ENCODE measurements around the gene SPAG17. TPM values are rescaled to one million over a fixed set of nuclear protein-coding genes. Genes with fewer than 3 reads are reported as not detected.

The SPAG17 gene
- total RNA-seq, 2 experiments from 2014 or later: not detected

- Histone ChIP-seq H3K36me3 (ENCODE audit: insufficient read depth, low read length) (no peaks in the 10 kb centered on the region), H3K9me3 (ENCODE audit: low read length) (no peaks in the 10 kb centered on the region), H3K27ac (ENCODE audit: low read depth, low read length, poor library complexity, severe bottlenecking) (no peak overlapping the region), H3K4me2 (ENCODE audit: low read length) (no peak overlapping the region), H4K20me1 (ENCODE audit: insufficient read depth, low read length) (no peaks in the 10 kb centered on the region), H2AFZ (ENCODE audit: low read length) (no peak overlapping the region), H3K9me2 (ENCODE audit: insufficient read depth, low read length) (no peaks in the 10 kb centered on the region), H3K79me2 (ENCODE audit: insufficient read depth, low read depth, low read length) (no peaks in the 10 kb centered on the region), H3K4me3 (ENCODE audit: low read depth, low read length, poor library complexity, severe bottlenecking) (no peak overlapping the region), H3K4me1 (ENCODE audit: insufficient read depth, low read length, poor library complexity, severe bottlenecking) (no peaks in the 10 kb centered on the region)
- ChIA-PET CTCF (ENCODE audit: unreplicated experiment) (no interaction called here), POLR2A (no interaction called here)
- BruUV-seq (replicated peaks): no TSS peak
- TF ChIP-seq CTCF (conservative IDR thresholded peaks at IDR 0.05; ENCODE audit: low read length) (no peak), EZH2phosphoT487 (IDR thresholded peaks at IDR 0.05; ENCODE audit: borderline replicate concordance, low read depth, low read length) (no peak)
- intact Hi-C loops (cut with micrococcal nuclease; ENCODE audit: unreplicated experiment): no loop called here
- no peak for DNase-seq (ENCODE audit: low spot score)
Observed at GRCh38 chr1:118186026-118186425, 998 bp upstream of the SPAG17 start.

GRCh38 chr1:118184739-118185083, 317 bp downstream of the SPAG17 start:
- Histone ChIP-seq H3K4me3 (ENCODE audit: low read depth, low read length, poor library complexity, severe bottlenecking) (no peak overlapping the region), H3K4me1 (ENCODE audit: insufficient read depth, low read length, poor library complexity, severe bottlenecking) (no peaks in the 10 kb centered on the region), H4K20me1 (ENCODE audit: insufficient read depth, low read length) (no peaks in the 10 kb centered on the region), H2AFZ (ENCODE audit: low read length) (no peak overlapping the region), H3K4me2 (ENCODE audit: low read length) (no peak overlapping the region), H3K36me3 (ENCODE audit: insufficient read depth, low read length) (no peaks in the 10 kb centered on the region), H3K79me2 (ENCODE audit: insufficient read depth, low read depth, low read length) (no peaks in the 10 kb centered on the region), H3K9me3 (ENCODE audit: low read length) (no peaks in the 10 kb centered on the region), H3K27ac (ENCODE audit: low read depth, low read length, poor library complexity, severe bottlenecking) (no peak overlapping the region), H3K9me2 (ENCODE audit: insufficient read depth, low read length) (no peaks in the 10 kb centered on the region)
- DNase-seq (ENCODE audit: low spot score): no peak
- BruUV-seq (replicated peaks): no TSS peak
- intact Hi-C loops (cut with micrococcal nuclease; ENCODE audit: unreplicated experiment): no loop called here
- TF ChIP-seq EZH2phosphoT487 (IDR thresholded peaks at IDR 0.05; ENCODE audit: borderline replicate concordance, low read depth, low read length): no peak
- TF ChIP-seq CTCF (conservative IDR thresholded peaks at IDR 0.05; ENCODE audit: low read length): no peak
- POLR2A ChIA-PET: no interaction called here
- CTCF ChIA-PET (ENCODE audit: unreplicated experiment): no interaction called here

GRCh38 chr1:118183586-118183985, 1.4 kb downstream of the SPAG17 start:
- Histone ChIP-seq H3K9me2 (ENCODE audit: insufficient read depth, low read length) (no peaks in the 10 kb centered on the region), H3K4me2 (ENCODE audit: low read length) (no peak overlapping the region), H2AFZ (ENCODE audit: low read length) (no peak overlapping the region), H3K4me3 (ENCODE audit: low read depth, low read length, poor library complexity, severe bottlenecking) (no peak overlapping the region), H3K79me2 (ENCODE audit: insufficient read depth, low read depth, low read length) (no peaks in the 10 kb centered on the region), H3K27ac (ENCODE audit: low read depth, low read length, poor library complexity, severe bottlenecking) (no peak overlapping the region), H3K4me1 (ENCODE audit: insufficient read depth, low read length, poor library complexity, severe bottlenecking) (no peaks in the 10 kb centered on the region), H3K36me3 (ENCODE audit: insufficient read depth, low read length) (no peaks in the 10 kb centered on the region), H3K9me3 (ENCODE audit: low read length) (no peaks in the 10 kb centered on the region), H4K20me1 (ENCODE audit: insufficient read depth, low read length) (no peaks in the 10 kb centered on the region)
- DNase-seq (ENCODE audit: low spot score): no peak
- POLR2A ChIA-PET: no interaction called here
- intact Hi-C loops (cut with micrococcal nuclease; ENCODE audit: unreplicated experiment): no loop called here
- no peak for TF ChIP-seq EZH2phosphoT487 (IDR thresholded peaks at IDR 0.05; ENCODE audit: borderline replicate concordance, low read depth, low read length)
- no peak for TF ChIP-seq CTCF (conservative IDR thresholded peaks at IDR 0.05; ENCODE audit: low read length)
- CTCF ChIA-PET (ENCODE audit: unreplicated experiment): no interaction called here
- BruUV-seq (replicated peaks): no TSS peak

Data from OCI-LY7 (cell line).